Neural cell (in vitro differentiated cells): ENCODE results near the gene SPRR1B. TPM values are rescaled to one million over a fixed set of nuclear protein-coding genes. Genes with fewer than 3 reads are reported as not detected.
"Not testable (repeated sequence)": the region's sequence is repeated elsewhere in the genome, so short reads cannot be mapped to it uniquely, and the experiment has no call there.

ENCODE experiments used
- H2AFZ ChIP-seq: fragments of 200-600, 300-800 bp; sonication (generic), shearing (Covaris generic); 2 replicates; pipeline ENCODE4 v1.6.0; 2014; ENCODE audit warnings: low read depth, mild to moderate bottlenecking, antibody characterized with exemption, low read length, moderate library complexity
- H3F3A ChIP-seq: fragments of 200-600 bp; shearing (Covaris generic); 2 replicates; pipeline ENCODE4 v1.6.1; 2016; ENCODE audit warnings: mild to moderate bottlenecking, moderate library complexity, mixed read lengths, antibody characterized with exemption, low read length; ENCODE audit not compliant: insufficient read depth, poor library complexity, severe bottlenecking
- H3K27ac ChIP-seq: fragments of 200-600, 300-800 bp; sonication (generic), shearing (Covaris generic); 2 replicates; pipeline ENCODE4 v1.5.1; 2014; ENCODE audit warnings: mild to moderate bottlenecking, low read length, moderate library complexity
- H3K27me3 ChIP-seq: fragments of 300-800, 200-600 bp; sonication (generic), shearing (Covaris generic); 2 replicates; pipeline ENCODE4 v1.6.0; 2014; ENCODE audit warnings: mild to moderate bottlenecking, low read depth, low read length, moderate library complexity; ENCODE audit not compliant: insufficient read depth
- H3K36me3 ChIP-seq: fragments of 300-800, 200-600 bp; sonication (generic), shearing (Covaris generic); 2 replicates; pipeline ENCODE4 v1.5.1; 2014; ENCODE audit warnings: mild to moderate bottlenecking, antibody characterized with exemption, low read length, moderate library complexity; ENCODE audit not compliant: insufficient read depth
- H3K4me2 ChIP-seq: fragments of 300-800, 200-600 bp; sonication (generic), shearing (Covaris generic); 2 replicates; pipeline ENCODE4 v1.6.0; 2014; ENCODE audit warnings: mild to moderate bottlenecking, low read length
- H3K4me3 ChIP-seq: fragments of 300-800, 200-600 bp; sonication (generic), shearing (Covaris generic); 2 replicates; pipeline ENCODE4 v1.5.1; 2014; ENCODE audit warnings: mild to moderate bottlenecking, low read length, moderate library complexity
- H3K79me2 ChIP-seq: fragments of 200-600 bp; shearing (Covaris generic); replicated peaks from 2 replicates; pipeline ENCODE4 v1.6.0; 2014; ENCODE audit warnings: mild to moderate bottlenecking, low read length, moderate library complexity; ENCODE audit not compliant: insufficient read depth
- H3K9ac ChIP-seq: fragments of 300-800, 200-600 bp; sonication (generic), shearing (Covaris generic); 2 replicates; pipeline ENCODE4 v1.6.1; 2016; ENCODE audit warnings: mild to moderate bottlenecking, low read length, mixed read lengths
- H3K9me2 ChIP-seq: fragments of 200-600 bp; shearing (Covaris generic); 2 replicates; pipeline ENCODE4 v1.6.1; 2016; ENCODE audit warnings: mild to moderate bottlenecking, low read length, mixed read lengths; ENCODE audit not compliant: insufficient read depth
- H3K9me3 ChIP-seq: fragments of 200-600, 300-800 bp; sonication (generic), shearing (Covaris generic); 2 replicates; pipeline ENCODE4 v1.6.1; 2016; ENCODE audit warnings: mild to moderate bottlenecking, mixed run types, low read length, moderate library complexity, mixed read lengths
- H4K20me1 ChIP-seq: fragments of 200-600 bp; shearing (Covaris generic); 2 replicates; pipeline ENCODE4 v1.6.1; 2016; ENCODE audit warnings: mild to moderate bottlenecking, mixed run types; ENCODE audit not compliant: insufficient read depth
- EP300 ChIP-seq: fragments of 450-650 bp; conservative IDR thresholded peaks from 2 replicates; pipeline ENCODE4 v1.6.1; 2014; ENCODE audit warnings: antibody characterized with exemption, mild to moderate bottlenecking, moderate library complexity; ENCODE audit not compliant: poor library complexity, severe bottlenecking
- EZH2 ChIP-seq: fragments of 200-600, 300-800 bp; shearing (Covaris generic), sonication (generic); IDR thresholded peaks from 2 replicates; pipeline ENCODE4 v1.6.1; 2014; ENCODE audit warnings: antibody characterized with exemption, low read length, borderline replicate concordance, mild to moderate bottlenecking; ENCODE audit not compliant: insufficient read depth, poor library complexity, severe bottlenecking
- MXI1 ChIP-seq: fragments of 450-650 bp; conservative IDR thresholded peaks from 2 replicates; pipeline ENCODE4 v1.6.1; 2014; ENCODE audit warnings: antibody characterized with exemption, mild to moderate bottlenecking; ENCODE audit not compliant: poor library complexity, severe bottlenecking
- POLR2AphosphoS5 ChIP-seq: IDR thresholded peaks from 2 replicates; pipeline ENCODE4 v1.6.1; 2012
- RAD21 ChIP-seq: fragments of 450-650 bp; conservative IDR thresholded peaks from 2 replicates; pipeline ENCODE4 v1.6.1; 2014; ENCODE audit warnings: antibody characterized with exemption, mild to moderate bottlenecking, moderate library complexity
- SMC3 ChIP-seq: fragments of 450-650 bp; conservative IDR thresholded peaks from 2 replicates; pipeline ENCODE4 v1.6.1; 2014; ENCODE audit warnings: antibody characterized with exemption, mild to moderate bottlenecking, moderate library complexity; ENCODE audit not compliant: poor library complexity
- TAF1 ChIP-seq: IDR thresholded peaks from 2 replicates; pipeline ENCODE4 v1.6.1; 2012; ENCODE audit warnings: low read depth
- polyA plus RNA-seq: library from polyadenylated mRNA; depleted of rRNA; stranded (reverse); fragments of >200 nt; gene quantifications from 2 replicates; pipeline ENCODE4 v1.2.3, GENCODE V29; 2014
- TF ChIP-seq, protein P1 (sequence below): fragments of 450-650 bp; IDR thresholded peaks from 2 replicates; pipeline ENCODE4 v1.5.1; 2014; ENCODE audit warnings: antibody characterized with exemption, mild to moderate bottlenecking, moderate library complexity; ENCODE audit not compliant: poor library complexity, severe bottlenecking
- TF ChIP-seq, protein P2 (sequence below): IDR thresholded peaks from 2 replicates; pipeline ENCODE4 v1.6.1; 2012; ENCODE audit warnings: borderline replicate concordance

The SPRR1B gene
- polyA plus RNA-seq, 1 donor from 2014 or later, result not detected

DNA sequence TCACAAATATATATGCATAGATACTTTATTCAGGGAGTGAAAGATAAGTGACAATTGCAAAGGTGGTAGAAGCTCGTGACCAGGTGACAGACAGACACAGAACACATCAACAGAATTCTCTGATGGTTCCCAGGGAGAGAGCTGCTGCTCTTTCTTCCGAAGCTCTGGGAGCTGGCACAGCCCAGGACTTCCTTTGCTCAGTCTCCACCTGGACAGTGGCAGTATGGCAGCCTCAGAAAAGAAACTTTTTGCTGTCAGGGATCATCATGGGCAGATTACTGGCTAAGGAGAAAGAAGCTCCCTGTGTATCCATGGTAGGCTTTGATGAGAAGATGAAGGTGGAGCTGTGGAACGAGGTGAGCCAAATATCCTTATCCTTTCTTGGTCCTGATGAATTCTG, 25.1 kb downstream of the SPRR1B start:
- not testable (repeated sequence) for H4K20me1 ChIP-seq, H2AFZ ChIP-seq, H3K4me2 ChIP-seq, H3K9me2 ChIP-seq, H3K9me3 ChIP-seq, H3K4me3 ChIP-seq, H3K9ac ChIP-seq, H3K27me3 ChIP-seq, H3K36me3 ChIP-seq, H3K27ac ChIP-seq, H3K79me2 ChIP-seq, H3F3A ChIP-seq

DNA sequence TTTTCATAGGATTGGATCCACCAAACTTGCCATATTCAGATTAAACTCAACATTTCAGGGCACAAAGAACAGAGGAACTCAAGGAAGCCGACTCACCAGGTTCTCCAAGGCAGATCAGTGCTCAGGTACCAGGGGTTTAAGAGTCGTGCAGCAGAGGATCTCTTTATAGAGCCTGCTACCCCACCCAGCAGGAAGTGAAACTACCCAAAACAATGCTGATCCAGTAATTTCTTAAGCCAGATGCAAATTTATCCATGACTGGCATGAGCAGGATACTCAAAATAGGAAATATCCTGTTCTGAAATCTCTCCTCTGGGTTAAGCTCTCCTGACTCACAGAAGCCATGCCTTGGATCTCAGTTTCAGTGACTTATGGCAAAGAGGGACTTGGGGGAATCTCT, 26.4 kb downstream of the SPRR1B start, which contains the start of gene SPRR2A:
TSS of gene SPRR2A (minus strand) at position 138 of the 400 bp plus-strand sequence. CDS start 777 bp downstream, outside the sequence.
- Histone ChIP-seq H2AFZ (no peak within 1 kb of the TSS), H3K4me3 (no peak within 1 kb of the TSS), H3K36me3 (no peaks in the 10 kb centered on the region), H3K27me3 (no peaks in the 10 kb centered on the region), H4K20me1 (no peaks in the 10 kb centered on the region), H3K27ac (no peak within 1 kb of the TSS), H3K79me2 (no peaks in the 10 kb centered on the region), H3K9me3 (no peaks in the 10 kb centered on the region), H3K9me2 (no peaks in the 10 kb centered on the region), H3F3A (no peaks in the 10 kb centered on the region), H3K4me2 (no peak within 1 kb of the TSS), H3K9ac (no peak within 1 kb of the TSS)
- TF ChIP-seq MXI1 (no peak), TAF1 (no peak), RAD21 (no peak), SMC3 (no peak), EZH2 (no peak), POLR2AphosphoS5 (no peak), EP300 (no peak)
- TF ChIP-seq, protein P1, sequence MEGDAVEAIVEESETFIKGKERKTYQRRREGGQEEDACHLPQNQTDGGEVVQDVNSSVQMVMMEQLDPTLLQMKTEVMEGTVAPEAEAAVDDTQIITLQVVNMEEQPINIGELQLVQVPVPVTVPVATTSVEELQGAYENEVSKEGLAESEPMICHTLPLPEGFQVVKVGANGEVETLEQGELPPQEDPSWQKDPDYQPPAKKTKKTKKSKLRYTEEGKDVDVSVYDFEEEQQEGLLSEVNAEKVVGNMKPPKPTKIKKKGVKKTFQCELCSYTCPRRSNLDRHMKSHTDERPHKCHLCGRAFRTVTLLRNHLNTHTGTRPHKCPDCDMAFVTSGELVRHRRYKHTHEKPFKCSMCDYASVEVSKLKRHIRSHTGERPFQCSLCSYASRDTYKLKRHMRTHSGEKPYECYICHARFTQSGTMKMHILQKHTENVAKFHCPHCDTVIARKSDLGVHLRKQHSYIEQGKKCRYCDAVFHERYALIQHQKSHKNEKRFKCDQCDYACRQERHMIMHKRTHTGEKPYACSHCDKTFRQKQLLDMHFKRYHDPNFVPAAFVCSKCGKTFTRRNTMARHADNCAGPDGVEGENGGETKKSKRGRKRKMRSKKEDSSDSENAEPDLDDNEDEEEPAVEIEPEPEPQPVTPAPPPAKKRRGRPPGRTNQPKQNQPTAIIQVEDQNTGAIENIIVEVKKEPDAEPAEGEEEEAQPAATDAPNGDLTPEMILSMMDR, result no peak
- TF ChIP-seq, protein P2, sequence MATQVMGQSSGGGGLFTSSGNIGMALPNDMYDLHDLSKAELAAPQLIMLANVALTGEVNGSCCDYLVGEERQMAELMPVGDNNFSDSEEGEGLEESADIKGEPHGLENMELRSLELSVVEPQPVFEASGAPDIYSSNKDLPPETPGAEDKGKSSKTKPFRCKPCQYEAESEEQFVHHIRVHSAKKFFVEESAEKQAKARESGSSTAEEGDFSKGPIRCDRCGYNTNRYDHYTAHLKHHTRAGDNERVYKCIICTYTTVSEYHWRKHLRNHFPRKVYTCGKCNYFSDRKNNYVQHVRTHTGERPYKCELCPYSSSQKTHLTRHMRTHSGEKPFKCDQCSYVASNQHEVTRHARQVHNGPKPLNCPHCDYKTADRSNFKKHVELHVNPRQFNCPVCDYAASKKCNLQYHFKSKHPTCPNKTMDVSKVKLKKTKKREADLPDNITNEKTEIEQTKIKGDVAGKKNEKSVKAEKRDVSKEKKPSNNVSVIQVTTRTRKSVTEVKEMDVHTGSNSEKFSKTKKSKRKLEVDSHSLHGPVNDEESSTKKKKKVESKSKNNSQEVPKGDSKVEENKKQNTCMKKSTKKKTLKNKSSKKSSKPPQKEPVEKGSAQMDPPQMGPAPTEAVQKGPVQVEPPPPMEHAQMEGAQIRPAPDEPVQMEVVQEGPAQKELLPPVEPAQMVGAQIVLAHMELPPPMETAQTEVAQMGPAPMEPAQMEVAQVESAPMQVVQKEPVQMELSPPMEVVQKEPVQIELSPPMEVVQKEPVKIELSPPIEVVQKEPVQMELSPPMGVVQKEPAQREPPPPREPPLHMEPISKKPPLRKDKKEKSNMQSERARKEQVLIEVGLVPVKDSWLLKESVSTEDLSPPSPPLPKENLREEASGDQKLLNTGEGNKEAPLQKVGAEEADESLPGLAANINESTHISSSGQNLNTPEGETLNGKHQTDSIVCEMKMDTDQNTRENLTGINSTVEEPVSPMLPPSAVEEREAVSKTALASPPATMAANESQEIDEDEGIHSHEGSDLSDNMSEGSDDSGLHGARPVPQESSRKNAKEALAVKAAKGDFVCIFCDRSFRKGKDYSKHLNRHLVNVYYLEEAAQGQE, result no peak

DNA sequence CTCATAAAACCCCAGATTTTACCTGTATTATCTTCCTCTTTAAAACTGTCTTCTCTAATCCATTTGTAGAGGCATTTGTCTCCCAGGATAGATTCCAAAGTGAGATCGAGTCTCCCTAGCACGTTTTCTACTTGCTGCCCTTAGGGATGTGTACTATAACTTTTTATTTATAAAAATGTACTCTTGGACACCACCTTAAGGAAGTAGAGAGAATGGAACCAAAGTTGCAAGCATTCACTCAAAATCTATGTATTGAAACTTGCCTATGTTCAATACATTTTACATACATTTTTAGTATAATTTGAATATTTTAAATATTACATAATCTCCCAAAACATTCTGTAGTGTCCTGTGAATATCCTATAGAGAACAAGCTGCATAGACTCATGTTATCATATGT, 27.2 kb downstream of the SPRR1B start:
- TF ChIP-seq RAD21 (no peak), SMC3 (no peak), MXI1 (no peak), TAF1 (no peak), EZH2 (no peak), POLR2AphosphoS5 (no peak), EP300 (no peak)
- TF ChIP-seq, protein P1, result no peak
- TF ChIP-seq, protein P2, result no peak

More for the DNA sequence above, 27.2 kb downstream of the SPRR1B start:
- Histone ChIP-seq H3F3A (no peaks in the 10 kb centered on the region), H3K9me3 (no peaks in the 10 kb centered on the region), H3K9ac (no peak overlapping the region), H2AFZ (no peak overlapping the region), H4K20me1 (no peaks in the 10 kb centered on the region), H3K27me3 (no peaks in the 10 kb centered on the region), H3K9me2 (no peaks in the 10 kb centered on the region), H3K79me2 (no peaks in the 10 kb centered on the region), H3K27ac (no peak overlapping the region), H3K4me2 (no peak overlapping the region), H3K36me3 (no peaks in the 10 kb centered on the region), H3K4me3 (no peak overlapping the region)
